NCI-H1105 treated with DMSO at 0.1 percent for 48 hours (cell line): Measurements from ENCODE around the gene SH3PXD2A.

Experiments used
- DNase-seq: peaks from one replicate; lab custom pipeline; 2025; lab: John Stamatoyannopoulos, UW

SH3PXD2A gene

GRCh38 chr10:103544657-103545310 lies 310.6 kb downstream of the SH3PXD2A start:
- DNase-seq, result no peak
